Mucosa of descending colon (tissue), 3 donors: ENCODE results near the gene ZBTB45. TPM values are rescaled to one million over a fixed set of nuclear protein-coding genes. Genes with fewer than 3 reads are reported as not detected.
A peak's percentile ranks its signal among the peaks of the same experiment; 100 is the strongest.

Experiments used
- ATAC-seq: fragments of 200-7000 bp; cut with Tn5 transposase; one replicate; pipeline ENCODE4 v1.9.1; 2020; ENCODE audit warnings: mild to moderate bottlenecking, moderate library complexity
- DNase-seq, 3 donors: peaks; one replicate each; pipeline ENCODE4 v3.0.0-alpha.2; 2020
- H3K36me3 ChIP-seq: fragments of 200-600 bp; one replicate; pipeline ENCODE4 v1.8.0; 2021; ENCODE audit warnings: low read depth, mild to moderate bottlenecking
- H3K4me1 ChIP-seq: fragments of 200-600 bp; one replicate; pipeline ENCODE4 v1.8.0; 2021; ENCODE audit warnings: low read depth, mild to moderate bottlenecking
- H3K4me3 ChIP-seq: fragments of 200-600 bp; one replicate; pipeline ENCODE4 v1.8.0; 2021; ENCODE audit warnings: mild to moderate bottlenecking
- H3K9me3 ChIP-seq: fragments of 200-600 bp; one replicate; pipeline ENCODE4 v1.8.0; 2021; ENCODE audit warnings: mild to moderate bottlenecking
- CTCF ChIP-seq: fragments of 200-600 bp; IDR thresholded peaks from one replicate; pipeline ENCODE4 v1.8.0; 2022; ENCODE audit warnings: antibody characterized with exemption, mild to moderate bottlenecking
- intact Hi-C, 2 donors: fragments of 100-400 bp; cut with DNase I in 1 of 2; cut with micrococcal nuclease in 1 of 2; formaldehyde crosslinking; loops; one replicate each; pipeline versions ENCODE4 v1.11.0 to v1.11.1; 2022; cut with DNase I, micrococcal nuclease
- total RNA-seq, 3 donors: library from RNA; stranded (reverse); fragmentation: NEBNext Ultra II Directional in 2 of 3; extraction: Animal tissue kit (Norgen Biotek cat#: 25700) in 2 of 3; gene quantifications; one replicate each; pipeline versions ENCODE4 v1.2.1 to v1.2.4, GENCODE V29; 2021 to 2023
- donor health status: DM: no; HTN: no; CAD: no; lungs with moderate emphysema.
- donor health status: DM: no; HTN: no; CAD: no.
- donor health status: DM: no; HTN: yes; CAD: no.

The ZBTB45 gene
- total RNA-seq, 3 donors from 2014 or later: 12.1 to 16.7 (median 13.4) TPM

- no peaks in the 10 kb centered on the region for H3K9me3 ChIP-seq
- DNase-seq (no peak), ATAC-seq (no peak)
- intact Hi-C loops: no loop called here
- no peak for TF ChIP-seq CTCF
- peaks cover 12% of the 10 kb centered on the region for H3K4me1 ChIP-seq
- no peak overlapping the region for H3K4me3 ChIP-seq
- peaks cover 39% of the 10 kb centered on the region for H3K36me3 ChIP-seq
Measured at GRCh38 chr19:58551577-58552471, 32.2 kb upstream of the ZBTB45 start.

GRCh38 chr19:58551123-58551497 lies 31.5 kb upstream of the ZBTB45 start:
- Histone ChIP-seq H3K36me3 (peaks cover 39% of the 10 kb centered on the region), H3K9me3 (no peaks in the 10 kb centered on the region), H3K4me3 (no peak overlapping the region), H3K4me1 (peaks cover 19% of the 10 kb centered on the region)
- DNase-seq (no peak), ATAC-seq (no peak)
- TF ChIP-seq CTCF: no peak
- intact Hi-C loops: no loop called here

- Histone ChIP-seq H3K4me3 (no peak overlapping the region), H3K4me1 (peaks cover 22% of the 10 kb centered on the region), H3K9me3 (no peaks in the 10 kb centered on the region), H3K36me3 (peaks cover 39% of the 10 kb centered on the region)
- peak in 1 of 3 donors; percentile 48 for DNase-seq
- intact Hi-C loops: no loop called here
- ATAC-seq: no peak
- TF ChIP-seq CTCF: no peak
Measured at GRCh38 chr19:58550362-58551122, 30.9 kb upstream of the ZBTB45 start.

- peaks cover 20% of the 10 kb centered on the region for H3K4me1 ChIP-seq
Measured at GRCh38 chr19:58549664-58550361, 30.2 kb upstream of the ZBTB45 start.

More at GRCh38 chr19:58549664-58550361, 30.2 kb upstream of the ZBTB45 start:
- DNase-seq (peak in 1 of 3 donors; percentile 36), ATAC-seq (no peak)
- H3K4me3 ChIP-seq: no peak overlapping the region
- intact Hi-C loops: no loop called here
- H3K36me3 ChIP-seq: peaks cover 35% of the 10 kb centered on the region
- TF ChIP-seq CTCF: no peak
- no peaks in the 10 kb centered on the region for H3K9me3 ChIP-seq
